Epithelial cell of esophagus (primary cell): ENCODE results near the gene RAB3B.
"Not testable (repeated sequence)": the region's sequence is repeated elsewhere in the genome, so short reads cannot be mapped to it uniquely, and the experiment has no call there.

Experiments
- DNase-seq: peaks from one replicate; pipeline ENCODE4 v3.0.0; 2010; ENCODE audit warnings: low read depth
- H3K4me3 ChIP-seq: 2 replicates; pipeline ENCODE4 v1.5.1; 2011; ENCODE audit warnings: mild to moderate bottlenecking, low read length, control low read depth
- TF ChIP-seq, protein P1 (sequence below): IDR thresholded peaks from 2 replicates; pipeline ENCODE4 v1.5.1; 2011; ENCODE audit warnings: low read depth, mild to moderate bottlenecking, low read length, control low read depth, inconsistent platforms; ENCODE audit not compliant: insufficient read depth; ENCODE audit errors: missing control alignments

RAB3B gene

GRCh38 chr1:51906306-51907078 lies 84.0 kb downstream of the RAB3B start:
- TF ChIP-seq, protein P1, sequence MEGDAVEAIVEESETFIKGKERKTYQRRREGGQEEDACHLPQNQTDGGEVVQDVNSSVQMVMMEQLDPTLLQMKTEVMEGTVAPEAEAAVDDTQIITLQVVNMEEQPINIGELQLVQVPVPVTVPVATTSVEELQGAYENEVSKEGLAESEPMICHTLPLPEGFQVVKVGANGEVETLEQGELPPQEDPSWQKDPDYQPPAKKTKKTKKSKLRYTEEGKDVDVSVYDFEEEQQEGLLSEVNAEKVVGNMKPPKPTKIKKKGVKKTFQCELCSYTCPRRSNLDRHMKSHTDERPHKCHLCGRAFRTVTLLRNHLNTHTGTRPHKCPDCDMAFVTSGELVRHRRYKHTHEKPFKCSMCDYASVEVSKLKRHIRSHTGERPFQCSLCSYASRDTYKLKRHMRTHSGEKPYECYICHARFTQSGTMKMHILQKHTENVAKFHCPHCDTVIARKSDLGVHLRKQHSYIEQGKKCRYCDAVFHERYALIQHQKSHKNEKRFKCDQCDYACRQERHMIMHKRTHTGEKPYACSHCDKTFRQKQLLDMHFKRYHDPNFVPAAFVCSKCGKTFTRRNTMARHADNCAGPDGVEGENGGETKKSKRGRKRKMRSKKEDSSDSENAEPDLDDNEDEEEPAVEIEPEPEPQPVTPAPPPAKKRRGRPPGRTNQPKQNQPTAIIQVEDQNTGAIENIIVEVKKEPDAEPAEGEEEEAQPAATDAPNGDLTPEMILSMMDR, result no peak
- H3K4me3 ChIP-seq, result no peak overlapping the region
- DNase-seq, result no peak

DNA sequence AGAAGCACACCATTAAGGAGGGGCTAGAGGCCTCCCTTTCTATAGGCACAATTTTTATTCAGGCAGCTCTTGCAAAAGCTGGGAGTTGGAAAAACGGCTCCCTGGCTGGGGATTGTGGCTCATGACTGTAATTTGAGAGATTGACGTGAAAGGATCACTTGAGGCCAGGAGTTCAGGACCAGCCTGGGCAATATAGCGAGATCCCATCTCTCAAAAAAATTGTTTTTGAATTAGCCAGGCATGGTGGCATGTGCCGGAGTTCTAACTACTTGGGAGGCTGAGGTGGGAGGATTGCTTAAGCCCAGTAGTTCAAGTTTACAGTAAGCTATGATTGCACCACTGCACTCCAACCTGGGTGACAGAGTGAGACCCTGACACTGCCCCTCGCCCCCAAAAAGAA lies 88.0 kb downstream of the RAB3B start:
- TF ChIP-seq, protein P1, result no peak
- no peak for DNase-seq

DNA sequence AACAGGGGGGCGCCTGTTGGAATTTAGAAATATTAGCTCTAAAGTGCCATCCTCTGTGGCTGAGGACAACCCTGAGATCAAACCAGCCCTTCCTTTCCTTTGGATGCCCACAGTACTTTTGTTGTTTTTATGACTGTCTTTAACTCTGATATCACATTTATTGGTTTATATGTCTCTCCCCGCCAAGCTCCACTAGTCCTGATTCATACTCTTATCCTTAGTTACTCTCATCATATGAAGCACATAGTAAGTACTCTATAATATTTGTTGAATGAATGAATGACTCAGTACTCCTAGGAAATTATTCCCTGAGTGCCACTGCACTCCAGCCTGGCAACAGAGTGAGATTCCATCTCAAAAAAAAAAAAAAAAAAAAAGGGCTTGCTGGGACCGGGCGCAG lies 89.3 kb downstream of the RAB3B start:
- TF ChIP-seq, protein P1, result no peak
- H3K4me3 ChIP-seq, result no peak overlapping the region
- DNase-seq, result no peak

More for the DNA sequence above, 88.0 kb downstream of the RAB3B start:
- H3K4me3 ChIP-seq, result no peak overlapping the region

DNA sequence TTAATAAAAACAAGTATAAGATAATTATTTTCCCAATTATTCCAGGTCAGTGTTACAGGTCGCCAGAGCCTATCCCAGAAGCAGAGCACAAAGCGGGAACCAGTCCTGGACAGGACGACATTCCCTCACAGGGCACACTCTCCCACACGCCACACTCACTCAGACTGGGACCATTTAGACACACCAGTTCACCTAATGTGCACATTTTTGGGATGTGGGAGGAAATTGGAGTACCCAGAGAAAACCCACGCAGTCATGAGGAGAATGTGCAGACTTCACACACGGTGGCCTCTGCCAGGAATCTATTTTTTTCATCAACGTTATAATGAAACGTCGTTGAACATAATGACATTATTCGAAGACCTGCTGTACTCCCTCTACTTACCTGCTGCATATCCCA lies 91.5 kb downstream of the RAB3B start:
- H3K4me3 ChIP-seq, result no peak overlapping the region
- TF ChIP-seq, protein P1, result no peak
- no peak for DNase-seq

- peak; percentile 70 for DNase-seq
- TF ChIP-seq, protein P1, result no peak
- no peak overlapping the region for H3K4me3 ChIP-seq
These were observed 92.3 kb downstream of the RAB3B start for GRCh38 chr1:51898090-51898734.

- no peak overlapping the region for H3K4me3 ChIP-seq
- TF ChIP-seq, protein P1, result no peak
- DNase-seq, result peak; percentile 92
These were observed 92.8 kb downstream of the RAB3B start for GRCh38 chr1:51897699-51898031.

DNA sequence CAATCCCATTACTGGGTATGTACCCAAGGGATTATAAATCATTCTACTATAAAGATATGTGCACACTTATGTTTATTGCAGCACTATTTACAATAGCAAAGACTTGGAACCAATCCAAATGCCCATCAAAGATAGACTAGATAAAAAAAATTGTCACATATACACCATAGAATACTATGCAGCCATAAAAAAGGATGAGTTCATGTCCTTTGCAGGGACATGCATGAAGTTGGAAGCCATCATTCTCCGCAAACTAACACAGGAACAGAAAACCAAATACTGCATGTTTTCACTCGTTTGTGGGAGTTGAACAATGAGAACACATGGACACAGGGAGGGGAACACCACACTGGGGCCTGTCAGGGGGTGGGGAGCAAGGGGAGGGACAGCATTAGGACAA lies 95.8 kb downstream of the RAB3B start:
- not testable (repeated sequence) for DNase-seq, H3K4me3 ChIP-seq
